Upper lobe of left lung (tissue), 6 donors: ENCODE measurements around the gene PHLDA1. TPM values are rescaled to one million over a fixed set of nuclear protein-coding genes. Genes with fewer than 3 reads are reported as not detected.

Source experiments
- ATAC-seq, 2 donors: fragments of 200-7000 bp; cut with Tn5 transposase; one replicate each; pipeline ENCODE4 v1.9.1; 2022; ENCODE audit warnings: mild to moderate bottlenecking in 2 of 2, moderate library complexity in 2 of 2; ENCODE audit not compliant: low FRiP score in 2 of 2
- DNase-seq, 2 donors: peaks; one replicate each; pipeline ENCODE4 v3.0.0-alpha.2; 2019 to 2020
- H3K27ac ChIP-seq, 4 donors: fragments of 200-600 bp; sonication (generic); one replicate each; pipeline ENCODE4 v1.5.1; 2016 to 2019
- H3K27me3 ChIP-seq, 4 donors: fragments of 200-600 bp; sonication (generic); one replicate each; pipeline ENCODE4 v1.5.1; 2017 to 2019
- H3K36me3 ChIP-seq, 4 donors: fragments of 200-600 bp; sonication (generic); one replicate each; pipeline ENCODE4 v1.5.1; 2016 to 2019
- H3K4me1 ChIP-seq, 4 donors: fragments of 200-600 bp; sonication (generic); one replicate each; pipeline ENCODE4 v1.5.1; 2018 to 2019
- H3K4me3 ChIP-seq, 4 donors: fragments of 200-600 bp; sonication (generic); one replicate each; pipeline ENCODE4 v1.5.1; 2017 to 2019; ENCODE audit warnings: mild to moderate bottlenecking in 2 of 4, moderate library complexity in 1 of 4
- H3K9me3 ChIP-seq, 4 donors: fragments of 200-600 bp; sonication (generic); one replicate each; pipeline ENCODE4 v1.5.1; 2018 to 2019
- CTCF ChIP-seq, 6 experiments: fragments of 450-650 bp in 4 of 6; fragments of 200-600 bp in 2 of 6; sonication (generic) in 2 of 6; IDR thresholded peaks; one replicate each; pipeline ENCODE4 v1.5.1; 2016 to 2019; ENCODE audit warnings: antibody characterized with exemption in 6 of 6
- EP300 ChIP-seq, 4 donors: sonication (generic); formaldehyde crosslinking; IDR thresholded peaks; one replicate each; pipeline ENCODE4 v1.5.1; 2017; ENCODE audit warnings: antibody characterized with exemption in 4 of 4, control low read depth in 2 of 4
- POLR2A ChIP-seq, 4 donors: fragments of 450-650 bp; IDR thresholded peaks; one replicate each; pipeline ENCODE4 v1.5.1; 2016 to 2017; ENCODE audit warnings: antibody characterized with exemption in 4 of 4, mild to moderate bottlenecking in 2 of 4
- POLR2AphosphoS5 ChIP-seq, 2 donors: sonication (generic); formaldehyde crosslinking; IDR thresholded peaks; one replicate each; pipeline ENCODE4 v1.5.1; 2017; ENCODE audit warnings: antibody characterized with exemption in 2 of 2
- WGBS, 2 donors: methylation state at CpG; one replicate each; pipeline ENCODE4 v1.1.5; 2017 to 2018; 5-methylcytosine and 5-hydroxymethylcytosine counted together
- total RNA-seq, 6 donors: library from RNA; depleted of rRNA in 4 of 6; stranded (reverse); fragments of >200 nt in 4 of 6; gene quantifications; one replicate each; pipeline versions ENCODE4 v1.1.0 to v1.2.1, GENCODE V29; 2016 to 2021
- donor health status: DM: no; HTN: no; CAD: no; lungs with moderate emphysema.
- donor health status: DM: no; HTN: yes; CAD: no; lungs with severe emphysema.

PHLDA1 gene
- total RNA-seq, 6 donors from 2014 or later = 5.2 to 31.2 (median 14.0) TPM

- Histone ChIP-seq H3K4me1 (peaks cover 0 to 4% (median 0%) of the 10 kb centered on the region in 4 donors), H3K36me3 (peaks cover 6 to 97% (median 12%) of the 10 kb centered on the region in 4 donors), H3K27ac (no peak overlapping the region), H3K27me3 (no peaks in the 10 kb centered on the region), H3K4me3 (no peak overlapping the region), H3K9me3 (peaks cover 5 to 8% (median 6%) of the 10 kb centered on the region in 4 donors)
- DNase-seq (no peak), ATAC-seq (no peak)
- 95 to 97% methylated on average over 3 of the region's 3 CpGs for WGBS, 2 donors
- TF ChIP-seq CTCF (IDR thresholded peaks at IDR 0.05) (no peak), POLR2AphosphoS5 (IDR thresholded peaks at IDR 0.05) (no peak), EP300 (IDR thresholded peaks at IDR 0.05) (no peak)
Measured at GRCh38 chr12:76065917-76066316, 34.3 kb upstream of the PHLDA1 start.

DNA sequence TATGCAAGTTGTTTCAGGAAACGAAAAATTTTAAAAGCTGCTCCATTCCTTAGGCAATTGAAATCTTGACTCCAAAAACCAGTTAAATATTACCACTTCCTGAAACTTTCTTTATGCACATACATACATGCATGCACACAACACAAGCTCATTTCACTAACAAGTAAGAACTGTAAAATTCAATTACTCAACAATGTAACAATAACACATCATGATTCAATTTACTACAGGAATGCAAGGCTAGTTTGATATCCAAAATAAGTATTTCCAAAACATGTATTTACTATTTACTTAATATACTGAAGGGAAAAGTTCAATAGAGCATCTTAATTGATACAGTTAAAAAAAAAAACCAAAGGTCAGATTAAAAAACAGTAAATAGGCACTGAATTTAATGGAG lies 33.3 kb upstream of the PHLDA1 start:
- Histone ChIP-seq H3K27ac (no peak overlapping the region), H3K4me1 (peaks cover 0 to 4% (median 0%) of the 10 kb centered on the region in 4 donors), H3K36me3 (peaks cover 6 to 97% (median 12%) of the 10 kb centered on the region in 4 donors), H3K4me3 (no peak overlapping the region), H3K9me3 (peaks cover 5 to 8% (median 6%) of the 10 kb centered on the region in 4 donors), H3K27me3 (no peaks in the 10 kb centered on the region)
- ATAC-seq (no peak), DNase-seq (no peak)
- WGBS, 2 donors = 93 to 94% methylated on average over 1 of the region's 1 CpG
- TF ChIP-seq POLR2A (IDR thresholded peaks at IDR 0.05) = no peak
- TF ChIP-seq EP300 (IDR thresholded peaks at IDR 0.05) = no peak
- no peak for TF ChIP-seq CTCF (IDR thresholded peaks at IDR 0.05)
- TF ChIP-seq POLR2AphosphoS5 (IDR thresholded peaks at IDR 0.05) = no peak

DNA sequence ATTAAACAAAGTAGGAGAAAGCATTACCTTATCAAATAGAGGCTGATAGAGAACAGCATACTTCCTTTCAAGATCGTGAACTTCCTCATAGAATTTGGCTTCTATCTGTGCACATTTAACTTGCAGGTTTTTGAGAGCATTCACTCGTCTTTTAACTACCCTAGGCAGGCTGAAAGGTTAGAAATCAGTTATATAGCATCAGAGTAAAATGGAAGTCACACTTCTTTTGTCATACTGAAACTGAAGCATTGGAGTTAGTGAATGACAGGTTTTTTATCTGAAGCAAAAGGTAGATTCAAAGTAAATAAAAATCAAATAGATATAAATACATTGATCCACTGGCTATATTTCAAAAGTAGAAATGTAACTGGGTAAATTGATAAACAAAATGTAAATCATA lies 28.5 kb upstream of the PHLDA1 start:
- TF ChIP-seq POLR2AphosphoS5 (IDR thresholded peaks at IDR 0.05) (no peak), EP300 (IDR thresholded peaks at IDR 0.05) (no peak), CTCF (IDR thresholded peaks at IDR 0.05) (no peak), POLR2A (IDR thresholded peaks at IDR 0.05) (no peak)
- Histone ChIP-seq H3K36me3 (peaks cover 3 to 99% (median 32%) of the 10 kb centered on the region in 4 donors), H3K4me1 (no peaks in the 10 kb centered on the region), H3K27ac (no peak overlapping the region), H3K9me3 (peaks cover 1 to 6% (median 4%) of the 10 kb centered on the region in 4 donors), H3K27me3 (no peaks in the 10 kb centered on the region), H3K4me3 (no peak overlapping the region)
- DNase-seq (no peak), ATAC-seq (no peak)
- 24 to 34% methylated on average over 2 of the region's 2 CpGs for WGBS, 2 donors

DNA sequence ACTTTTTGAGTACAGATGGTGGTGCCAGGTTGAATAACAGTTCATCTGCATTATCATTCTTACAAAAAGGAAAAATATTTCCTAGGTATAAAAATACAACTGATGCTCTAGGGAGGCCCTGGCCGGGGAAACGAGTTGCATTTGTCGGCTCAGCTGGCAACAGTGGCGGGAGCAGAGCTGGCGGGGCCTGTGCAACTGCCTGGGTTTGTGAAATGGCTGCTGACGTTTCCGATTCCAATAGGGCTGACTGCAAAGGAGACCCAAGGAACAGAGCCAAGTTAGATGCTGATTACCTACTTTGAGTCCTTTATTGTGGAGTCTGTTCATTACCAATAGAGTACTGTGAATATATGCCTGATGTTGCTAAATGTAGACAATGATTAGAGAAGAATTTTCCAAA lies 25.8 kb upstream of the PHLDA1 start:
- no peak for ATAC-seq
- peak in 1 of 2 donors; percentile 42 for DNase-seq
- Histone ChIP-seq H3K4me1 (no peaks in the 10 kb centered on the region), H3K27ac (no peak overlapping the region), H3K4me3 (no peak overlapping the region), H3K27me3 (no peaks in the 10 kb centered on the region), H3K9me3 (no peaks in the 10 kb centered on the region), H3K36me3 (peaks cover 3 to 99% (median 55%) of the 10 kb centered on the region in 4 donors)
- TF ChIP-seq POLR2A (IDR thresholded peaks at IDR 0.05) (no peak), POLR2AphosphoS5 (IDR thresholded peaks at IDR 0.05) (no peak), EP300 (IDR thresholded peaks at IDR 0.05) (no peak), CTCF (IDR thresholded peaks at IDR 0.05) (no peak)
- 92 to 94% methylated on average over 7 of the region's 7 CpGs for WGBS, 2 donors

GRCh38 chr12:76055393-76055792 lies 23.8 kb upstream of the PHLDA1 start:
- 80 to 93% methylated on average over 2 of the region's 2 CpGs for WGBS, 2 donors
- Histone ChIP-seq H3K9me3 (no peaks in the 10 kb centered on the region), H3K27me3 (no peaks in the 10 kb centered on the region), H3K4me1 (no peaks in the 10 kb centered on the region), H3K4me3 (no peak overlapping the region), H3K36me3 (peaks cover 3 to 98% (median 64%) of the 10 kb centered on the region in 4 donors), H3K27ac (no peak overlapping the region)
- ATAC-seq (no peak), DNase-seq (no peak)
- TF ChIP-seq CTCF (IDR thresholded peaks at IDR 0.05) (no peak), EP300 (IDR thresholded peaks at IDR 0.05) (no peak), POLR2AphosphoS5 (IDR thresholded peaks at IDR 0.05) (no peak), POLR2A (IDR thresholded peaks at IDR 0.05) (no peak)
